Tibial nerve (tissue), 4 donors: ENCODE data around the gene SP140L. TPM values are rescaled to one million over a fixed set of nuclear protein-coding genes. Genes with fewer than 3 reads are reported as not detected.

Experiments
- DNase-seq, 2 donors: peaks; one replicate each; pipeline ENCODE4 v3.0.0-alpha.2; 2019; ENCODE audit warnings: low spot score in 2 of 2
- H3K27ac ChIP-seq, 4 donors: fragments of 200-600 bp; sonication (generic) in 3 of 4; one replicate each; pipeline ENCODE4 v1.5.1; 2017 to 2019; ENCODE audit warnings: mild to moderate bottlenecking in 1 of 4
- H3K27me3 ChIP-seq, 2 donors: fragments of 200-600 bp; sonication (generic) in 1 of 2; one replicate each; pipeline versions ENCODE4 v1.5.1 to v1.6.0; 2017 to 2019
- H3K36me3 ChIP-seq, 3 donors: fragments of 200-600 bp; sonication (generic); one replicate each; pipeline ENCODE4 v1.5.1; 2018 to 2019
- H3K4me1 ChIP-seq, 4 donors: fragments of 200-600 bp; sonication (generic) in 3 of 4; one replicate each; pipeline ENCODE4 v1.5.1; 2017 to 2019
- H3K4me3 ChIP-seq, 4 donors: fragments of 200-600 bp; sonication (generic) in 3 of 4; one replicate each; pipeline ENCODE4 v1.5.1; 2017 to 2019; ENCODE audit warnings: mild to moderate bottlenecking in 1 of 4, moderate library complexity in 1 of 4
- H3K9me3 ChIP-seq, 4 donors: fragments of 200-600 bp; sonication (generic) in 3 of 4; one replicate each; pipeline ENCODE4 v1.5.1; 2017 to 2019
- EP300 ChIP-seq, 2 donors: sonication (generic); formaldehyde crosslinking; IDR thresholded peaks; one replicate each; pipeline ENCODE4 v1.6.1; 2017; ENCODE audit warnings: antibody characterized with exemption in 2 of 2, mild to moderate bottlenecking in 1 of 2
- POLR2A ChIP-seq, 2 donors: fragments of 450-650 bp; IDR thresholded peaks; one replicate each; pipeline ENCODE4 v1.6.1; 2017; ENCODE audit warnings: antibody characterized with exemption in 2 of 2, mild to moderate bottlenecking in 2 of 2, moderate library complexity in 2 of 2
- WGBS, 2 donors: methylation state at CpG; one replicate each; pipeline ENCODE4 v1.1.5; 2018; 5-methylcytosine and 5-hydroxymethylcytosine counted together
- total RNA-seq, 4 donors: library from RNA; depleted of rRNA; stranded (reverse); fragments of >200 nt; gene quantifications; one replicate each; pipeline ENCODE4 v1.1.0, GENCODE V29; 2016
- TF ChIP-seq, protein P1 (sequence below), 5 experiments: fragments of 200-600 bp in 3 of 5; fragments of 450-650 bp in 2 of 5; sonication (generic) in 3 of 5; IDR thresholded peaks; one replicate each; pipeline ENCODE4 v1.5.1; 2016 to 2019; ENCODE audit warnings: antibody characterized with exemption in 5 of 5, mild to moderate bottlenecking in 3 of 5, moderate library complexity in 2 of 5

SP140L gene
- total RNA-seq, 4 donors from 2014 or later: 10.7 to 24.3 (median 12.9) TPM

DNA sequence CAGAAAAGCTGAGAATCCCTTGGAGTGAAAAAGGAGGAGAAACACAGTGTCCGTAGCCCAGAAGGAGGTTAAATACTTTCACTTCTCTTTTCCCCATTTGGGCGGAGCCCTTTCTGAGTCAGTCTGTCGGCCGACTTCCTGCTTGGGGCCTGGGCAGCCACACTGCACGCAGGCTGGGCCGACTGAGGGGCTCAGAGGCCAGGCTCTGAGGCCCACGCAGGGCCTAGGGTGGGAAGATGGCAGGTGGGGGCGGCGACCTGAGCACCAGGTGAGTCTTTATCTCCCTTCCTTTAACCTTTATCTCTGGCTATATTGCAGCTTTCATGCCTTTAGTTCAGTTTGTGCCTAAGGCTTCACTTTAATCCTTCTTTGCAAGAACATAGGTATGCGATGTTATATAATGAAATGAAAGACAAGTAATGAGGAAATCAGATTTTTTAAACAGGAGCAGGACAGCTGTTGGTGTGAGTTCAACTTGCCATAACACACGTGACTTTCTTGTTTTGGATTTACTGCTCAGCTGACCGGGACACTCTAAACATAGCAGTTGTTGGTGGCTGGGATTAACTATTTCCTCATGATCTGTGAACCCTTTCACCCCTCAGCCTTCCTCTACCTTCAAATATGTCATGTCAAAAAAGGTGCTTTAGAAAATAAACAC, 89.2 kb downstream of the SP140L start, which contains the start of gene SP100:
TSS of gene SP100 (plus strand) at position 141 of the 661 bp plus-strand sequence. CDS start at position 237, 96 bp downstream.
- DNase-seq: peak; percentile 52 to 75
- Histone ChIP-seq H3K4me1 (peaks cover 3 to 76% (median 23%) of the 10 kb centered on the region in 4 donors), H3K9me3 (no peaks in the 10 kb centered on the region), H3K27ac (peak within 1 kb of the TSS; percentile 84 to 98 (median 91)), H3K4me3 (peak within 1 kb of the TSS; percentile 38 to 63 (median 54)), H3K36me3 (no peaks in the 10 kb centered on the region), H3K27me3 (no peaks in the 10 kb centered on the region)
- WGBS, 2 donors: 7 to 8% methylated on average over 12 of the region's 12 CpGs
- TF ChIP-seq, protein P1, sequence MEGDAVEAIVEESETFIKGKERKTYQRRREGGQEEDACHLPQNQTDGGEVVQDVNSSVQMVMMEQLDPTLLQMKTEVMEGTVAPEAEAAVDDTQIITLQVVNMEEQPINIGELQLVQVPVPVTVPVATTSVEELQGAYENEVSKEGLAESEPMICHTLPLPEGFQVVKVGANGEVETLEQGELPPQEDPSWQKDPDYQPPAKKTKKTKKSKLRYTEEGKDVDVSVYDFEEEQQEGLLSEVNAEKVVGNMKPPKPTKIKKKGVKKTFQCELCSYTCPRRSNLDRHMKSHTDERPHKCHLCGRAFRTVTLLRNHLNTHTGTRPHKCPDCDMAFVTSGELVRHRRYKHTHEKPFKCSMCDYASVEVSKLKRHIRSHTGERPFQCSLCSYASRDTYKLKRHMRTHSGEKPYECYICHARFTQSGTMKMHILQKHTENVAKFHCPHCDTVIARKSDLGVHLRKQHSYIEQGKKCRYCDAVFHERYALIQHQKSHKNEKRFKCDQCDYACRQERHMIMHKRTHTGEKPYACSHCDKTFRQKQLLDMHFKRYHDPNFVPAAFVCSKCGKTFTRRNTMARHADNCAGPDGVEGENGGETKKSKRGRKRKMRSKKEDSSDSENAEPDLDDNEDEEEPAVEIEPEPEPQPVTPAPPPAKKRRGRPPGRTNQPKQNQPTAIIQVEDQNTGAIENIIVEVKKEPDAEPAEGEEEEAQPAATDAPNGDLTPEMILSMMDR (IDR thresholded peaks at IDR 0.05): no peak
- TF ChIP-seq EP300 (IDR thresholded peaks at IDR 0.05) (peak in 1 of 2 donors; percentile 93), POLR2A (IDR thresholded peaks at IDR 0.05) (peak; percentile 57 to 63)

DNA sequence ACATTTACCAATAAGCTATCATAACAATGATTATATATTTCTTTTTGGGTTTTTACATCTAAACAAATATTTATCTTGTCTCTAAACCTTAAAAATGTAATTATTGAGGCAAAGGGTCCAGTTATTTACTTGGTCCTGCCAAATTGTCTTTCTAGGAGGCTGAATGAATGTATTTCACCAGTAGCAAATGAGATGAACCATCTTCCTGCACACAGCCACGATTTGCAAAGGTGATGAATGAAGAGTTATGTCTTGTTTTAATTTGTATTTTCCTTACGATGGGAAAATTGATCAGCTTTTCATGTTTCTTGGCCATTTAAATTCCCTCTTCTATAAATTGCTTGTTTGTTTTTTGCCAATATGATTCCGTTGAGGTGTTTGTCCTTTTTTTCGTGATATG, 90.4 kb downstream of the SP140L start:
- Histone ChIP-seq H3K36me3 (no peaks in the 10 kb centered on the region), H3K9me3 (no peaks in the 10 kb centered on the region), H3K27me3 (no peaks in the 10 kb centered on the region), H3K4me3 (peak overlapping the region; percentile 38 to 63 (median 54)), H3K4me1 (peaks cover 3 to 83% (median 21%) of the 10 kb centered on the region in 4 donors), H3K27ac (peak overlapping the region in 3 of 4 donors; percentile 87 to 98 (median 95))
- WGBS, 2 donors: 68 to 81% methylated on average over 4 of the region's 4 CpGs
- no peak for TF ChIP-seq POLR2A (IDR thresholded peaks at IDR 0.05)
- TF ChIP-seq, protein P1 (IDR thresholded peaks at IDR 0.05): no peak
- TF ChIP-seq EP300 (IDR thresholded peaks at IDR 0.05): no peak
- DNase-seq: no peak

GRCh38 chr2:230418341-230419016, 91.5 kb downstream of the SP140L start:
- Histone ChIP-seq H3K9me3 (no peaks in the 10 kb centered on the region), H3K27ac (peak overlapping the region in 3 of 4 donors; percentile 59 to 98 (median 95)), H3K36me3 (no peaks in the 10 kb centered on the region), H3K27me3 (no peaks in the 10 kb centered on the region), H3K4me3 (peak overlapping the region in 3 of 4 donors; percentile 52 to 63 (median 56)), H3K4me1 (peaks cover 3 to 84% (median 20%) of the 10 kb centered on the region in 4 donors)
- no peak for DNase-seq
- TF ChIP-seq EP300 (IDR thresholded peaks at IDR 0.05) (peak in 1 of 2 donors; percentile 27), POLR2A (IDR thresholded peaks at IDR 0.05) (no peak)
- TF ChIP-seq, protein P1 (IDR thresholded peaks at IDR 0.05): no peak
- 49 to 53% methylated on average over 9 of the region's 9 CpGs for WGBS, 2 donors

DNA sequence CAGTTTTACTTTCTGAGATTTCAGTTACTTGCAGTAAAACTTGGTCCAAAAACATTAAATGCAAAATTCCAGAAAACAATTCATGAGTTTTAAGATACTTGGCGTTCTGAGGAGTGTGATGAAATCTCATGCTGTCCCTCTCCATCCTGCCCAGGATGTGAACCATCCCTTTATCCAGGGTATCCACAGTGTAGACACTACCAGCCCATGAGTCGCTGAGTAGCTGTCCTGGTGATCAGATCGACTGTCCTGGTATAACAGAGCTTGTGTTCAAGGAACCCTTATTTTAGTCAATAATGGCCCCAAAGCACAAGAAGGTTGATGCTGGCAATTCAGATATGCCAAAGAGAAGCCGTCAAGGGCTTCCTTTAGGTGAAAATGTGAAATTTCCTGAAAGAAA, 92.2 kb downstream of the SP140L start:
- Histone ChIP-seq H3K4me1 (peaks cover 3 to 86% (median 25%) of the 10 kb centered on the region in 4 donors), H3K4me3 (peak overlapping the region in 1 of 4 donors; percentile 56), H3K27me3 (no peaks in the 10 kb centered on the region), H3K36me3 (peaks cover 0 to 2% (median 0%) of the 10 kb centered on the region in 3 donors), H3K27ac (peak overlapping the region in 1 of 4 donors; percentile 98), H3K9me3 (no peaks in the 10 kb centered on the region)
- WGBS, 2 donors: 84% methylated on average over 4 of the region's 4 CpGs
- no peak for TF ChIP-seq EP300 (IDR thresholded peaks at IDR 0.05)
- no peak for TF ChIP-seq POLR2A (IDR thresholded peaks at IDR 0.05)
- TF ChIP-seq, protein P1 (IDR thresholded peaks at IDR 0.05): no peak
- no peak for DNase-seq

- no peaks in the 10 kb centered on the region for H3K27me3 ChIP-seq
- no peak overlapping the region for H3K27ac ChIP-seq
- peaks cover 0 to 5% (median 0%) of the 10 kb centered on the region in 3 donors for H3K36me3 ChIP-seq
- peaks cover 3 to 90% (median 24%) of the 10 kb centered on the region in 4 donors for H3K4me1 ChIP-seq
- no peak overlapping the region for H3K4me3 ChIP-seq
- H3K9me3 ChIP-seq: no peaks in the 10 kb centered on the region
- DNase-seq: no peak
- TF ChIP-seq EP300 (IDR thresholded peaks at IDR 0.05) (no peak), POLR2A (IDR thresholded peaks at IDR 0.05) (no peak)
- TF ChIP-seq, protein P1 (IDR thresholded peaks at IDR 0.05): no peak
- 72 to 76% methylated on average over 4 of the region's 4 CpGs for WGBS, 2 donors
Observed at GRCh38 chr2:230422149-230422548, 95.2 kb downstream of the SP140L start.
